GM12878 (cell line): ENCODE results near the gene VGLL4. TPM values are rescaled to one million over a fixed set of nuclear protein-coding genes. Genes with fewer than 3 reads are reported as not detected.

Experiments
- ATAC-seq: fragments of 200-7000 bp; cut with Tn5 transposase; 3 replicates; pipeline ENCODE4 v1.9.1; 2020; ENCODE audit warnings: mild to moderate bottlenecking, moderate library complexity
- BruUV-seq: library from RNA; stranded (reverse); fragments of 400-500 nt; replicated peaks from 2 replicates; lab custom pipeline; 2021; lab: Mats Ljungman, UMichigan
- CTCF ChIA-PET: fragments of 300-600 bp; sonication (Branson Sonifier 250); formaldehyde crosslinking; extraction: SDS; loops from one replicate; lab custom pipeline; 2021; ENCODE audit warnings: inconsistent platforms; lab: Yijun Ruan, JAX
- POLR2A ChIA-PET: fragments of 350-600 bp; formaldehyde crosslinking; extraction: SDS; loops from one replicate; lab custom pipeline; 2021; ENCODE audit warnings: inconsistent platforms; lab: Charles Lee
- RAD21 ChIA-PET: fragments of 300-600 bp; sonication (Branson Sonifier 250); formaldehyde crosslinking; loops from one replicate; lab custom pipeline; 2023; ENCODE audit warnings: antibody characterized with exemption; ENCODE audit not compliant: unreplicated experiment; lab: Charles Lee
- SMC1A ChIA-PET: fragments of 300-600 bp; sonication (Branson Sonifier 250); formaldehyde crosslinking; loops from one replicate; lab custom pipeline; 2023; ENCODE audit not compliant: unreplicated experiment, uncharacterized antibody; lab: Charles Lee
- DNase-seq: peaks from one replicate; pipeline ENCODE4 v3.0.0-alpha.2; 2011; ENCODE audit warnings: low read depth, low spot score
- FAIRE-seq: peaks from 3 replicates; lab custom pipeline; 2011; peaks lifted over from hg19 to GRCh38; lab: Jason Lieb, UNC
- H2AFZ ChIP-seq: 2 replicates; pipeline ENCODE4 v1.6.0; 2011; ENCODE audit warnings: low read depth, low read length, control low read depth; ENCODE audit not compliant: control insufficient read depth
- H3K27ac ChIP-seq: 2 replicates; pipeline ENCODE4 v1.5.1; 2011; ENCODE audit warnings: control low read depth; ENCODE audit not compliant: control insufficient read depth, insufficient read depth
- H3K27me3 ChIP-seq, 2 experiments: replicated peaks in 1 of 2; 2 replicates each; pipeline versions ENCODE4 v1.6.0 to v1.6.1; 2011; ENCODE audit warnings: low read length in 1 of 2; ENCODE audit not compliant: control insufficient read depth in 2 of 2, insufficient read depth in 2 of 2
- H3K36me3 ChIP-seq, 2 experiments: 2 replicates each; pipeline ENCODE4 v1.5.1; 2011; ENCODE audit warnings: low read length in 1 of 2; ENCODE audit not compliant: control insufficient read depth in 2 of 2, insufficient read depth in 2 of 2
- H3K4me1 ChIP-seq: 2 replicates; pipeline ENCODE4 v1.6.1; 2011; ENCODE audit warnings: mild to moderate bottlenecking, low read length, moderate library complexity, mixed read lengths; ENCODE audit not compliant: control insufficient read depth, insufficient read depth
- H3K4me2 ChIP-seq: 2 replicates; pipeline ENCODE4 v1.6.0; 2011; ENCODE audit warnings: control low read depth; ENCODE audit not compliant: control insufficient read depth, insufficient read depth
- H3K4me3 ChIP-seq: fragments of 200-600 bp; sonication (generic); 2 replicates; pipeline ENCODE4 v1.5.1; 2016
- H3K79me2 ChIP-seq: 2 replicates; pipeline ENCODE4 v1.6.0; 2011; ENCODE audit warnings: low read length; ENCODE audit not compliant: control insufficient read depth, insufficient read depth
- H3K9ac ChIP-seq: 2 replicates; pipeline ENCODE4 v1.8.0; 2011; ENCODE audit warnings: low read length, control low read depth, mixed read lengths; ENCODE audit not compliant: control insufficient read depth, insufficient read depth
- H3K9me3 ChIP-seq: replicated peaks from 3 replicates; pipeline ENCODE4 v1.5.1; 2011; ENCODE audit warnings: mild to moderate bottlenecking, low read length; ENCODE audit not compliant: control insufficient read depth, insufficient read depth
- H4K20me1 ChIP-seq: 2 replicates; pipeline ENCODE4 v1.6.0; 2011; ENCODE audit not compliant: control insufficient read depth, insufficient read depth
- CBFB ChIP-seq: IDR thresholded peaks from 2 replicates; pipeline ENCODE4 v1.6.1; 2016; ENCODE audit warnings: antibody characterized with exemption, low read depth
- CUX1 ChIP-seq: IDR thresholded peaks from 2 replicates; pipeline ENCODE4 v1.6.1; 2012; ENCODE audit warnings: improper control_type of control experiment, low read depth, low read length; ENCODE audit not compliant: insufficient replicate concordance
- FOS ChIP-seq: IDR thresholded peaks from 3 replicates; pipeline ENCODE4 v1.6.1; 2011; ENCODE audit warnings: borderline replicate concordance; ENCODE audit not compliant: insufficient read length; ENCODE audit errors: extremely low read depth
- HSF1 ChIP-seq: fragments of 150-350 bp; IDR thresholded peaks from 2 replicates; pipeline ENCODE4 v1.6.1; 2014; ENCODE audit warnings: mild to moderate bottlenecking, low read depth, low read length
- MLLT1 ChIP-seq: fragments of 450-650 bp; IDR thresholded peaks from 2 replicates; pipeline ENCODE4 v1.6.1; 2016; ENCODE audit warnings: mild to moderate bottlenecking
- NR2C1 ChIP-seq: fragments of 450-650 bp; IDR thresholded peaks from 2 replicates; pipeline ENCODE4 v1.6.1; 2017; ENCODE audit warnings: antibody characterized with exemption, mild to moderate bottlenecking, moderate library complexity
- SIX5 ChIP-seq: IDR thresholded peaks from 2 replicates; pipeline ENCODE4 v1.6.1; 2011; ENCODE audit warnings: mild to moderate bottlenecking, low read depth, low read length, moderate library complexity; ENCODE audit not compliant: severe bottlenecking
- TAF1 ChIP-seq: IDR thresholded peaks from 2 replicates; pipeline ENCODE4 v1.6.1; 2011; ENCODE audit warnings: mild to moderate bottlenecking, low read depth, low read length, borderline replicate concordance
- TCF3 ChIP-seq: IDR thresholded peaks from 2 replicates; pipeline ENCODE4 v1.6.1; 2012; ENCODE audit warnings: low read depth, mild to moderate bottlenecking, low read length, borderline replicate concordance; ENCODE audit not compliant: insufficient read depth
- ZBTB40 ChIP-seq: fragments of 450-650 bp; IDR thresholded peaks from 2 replicates; pipeline ENCODE4 v1.6.1; 2016; ENCODE audit warnings: mild to moderate bottlenecking, moderate library complexity, borderline replicate concordance
- ZNF217 ChIP-seq: fragments of 450-650 bp; IDR thresholded peaks from 2 replicates; pipeline ENCODE4 v1.6.1; 2017; ENCODE audit warnings: antibody characterized with exemption, mild to moderate bottlenecking
- in situ Hi-C: fragments of 300-500 bp; cut with MboI; formaldehyde crosslinking; loops from 9 replicates; pipeline ENCODE4 v1.14.3; 2018; ENCODE audit warnings: mixed read lengths
- intact Hi-C: fragments of 100-400 bp; cut with micrococcal nuclease; formaldehyde crosslinking; loops from one replicate; pipeline ENCODE4 v1.14.2; 2022; ENCODE audit not compliant: unreplicated experiment
- polyA plus RNA-seq, 11 experiments: library from polyadenylated mRNA; depleted of rRNA in 4 of 11; unstranded in 6 of 11; stranded (reverse) in 5 of 11; fragments of >200 nt; fragmentation: Nextera tagmentation in 4 of 11; fragmentation: Illumina TruSeq in 1 of 11; extraction: Ambion mirVana in 4 of 11; extraction: Trizol in 1 of 11; gene quantifications; 1 replicate in 1 of 11; 2 replicates in 10 of 11; pipeline versions ENCODE4 v1.2.1 to v1.2.3, GENCODE V29; 2011 to 2016; ENCODE audit warnings: inconsistent platforms in 2 of 11, missing spikeins in 2 of 11, low read depth in 1 of 11
- total RNA-seq, 4 experiments: library from RNA; depleted of rRNA in 3 of 4; stranded (reverse); fragments of >200 nt in 3 of 4; fragmentation: Illumina TruSeq in 1 of 4; extraction: Trizol in 1 of 4; gene quantifications; 2 replicates each; pipeline versions ENCODE4 v1.2.1 to v1.2.3, GENCODE V29; 2013 to 2021

The VGLL4 gene
- total and polyA plus RNA-seq, 10 of the 15 experiments (the other 5 are each of a cell fraction or from before 2014, with no cell fraction given) = 0.44 to 38.1 (median 16.1) TPM

GRCh38 chr3:11583235-11583634, 60.5 kb downstream of the VGLL4 start:
- ChIA-PET SMC1A (interaction anchor here (1.0 to 1.1 kb wide), 2 partner anchors 55 to 58 kb away, joined by 3 read pairs; no protein-coding TSS in a partner anchor), RAD21 (interaction anchor here (2.7 kb wide), 1 partner anchor 61 kb away, joined by 12 read pairs; the partner anchor contains the start of gene VGLL4), CTCF (interaction anchor here (0.9 kb wide), 1 partner anchor 10 kb away, joined by 4 read pairs; no protein-coding TSS in a partner anchor), POLR2A (no interaction called here)
- H3K27ac ChIP-seq = peak overlapping the region; percentile 61; the same call in 1 of the 2 replicates
- H3K4me1 ChIP-seq = peaks cover 20% of the 10 kb centered on the region
- DNase-seq = no peak
- no peak overlapping the region for H2AFZ ChIP-seq
- H3K4me2 ChIP-seq = peak overlapping the region; percentile 98
- no peaks in the 10 kb centered on the region for H3K27me3 ChIP-seq
- intact Hi-C loops = loop anchor here (5.0 kb wide), 1 partner anchor 59 kb away; the partner anchor contains the start of gene VGLL4
- H3K9me3 ChIP-seq = no peaks in the 10 kb centered on the region
- H4K20me1 ChIP-seq = peaks cover 6% of the 10 kb centered on the region; the same call in 1 of the 2 replicates
- peaks cover 58% of the 10 kb centered on the region for H3K79me2 ChIP-seq
- in situ Hi-C loops = no loop called here
- no TSS peak for BruUV-seq
- no peak for ATAC-seq
- peaks cover 3 to 10% of the 10 kb centered on the region in 2 experiments for H3K36me3 ChIP-seq
- no peak for FAIRE-seq
- H3K9ac ChIP-seq = no peak overlapping the region
- peak overlapping the region; percentile 42; the same call in 1 of the 2 replicates for H3K4me3 ChIP-seq
- TF ChIP-seq ZBTB40 (no peak), NR2C1 (no peak), CUX1 (no peak), TCF3 (no peak), CBFB (no peak), MLLT1 (no peak), TAF1 (no peak), ZNF217 (no peak), FOS (no peak), SIX5 (no peak), HSF1 (no peak)
